SKM-1 treated with dmso at 0.1 percent for 144 hours (cell line): Measurements from ENCODE around the gene KBTBD4.

Experiments used
- DNase-seq: peaks from one replicate; lab custom pipeline; 2025; ENCODE audit not compliant: unreplicated experiment; lab: John Stamatoyannopoulos, UW

The KBTBD4 gene

GRCh38 chr11:47578524-47579494 lies at the start of gene KBTBD4, which contains the start of gene NDUFS3:
Gene KBTBD4 (minus strand): TSS chr11:47578970. CDS start chr11:47578951, 19 bp downstream.
Gene NDUFS3 (plus strand): TSS chr11:47579074. CDS start chr11:47579092, 18 bp downstream.
- DNase-seq: peak; percentile 80

DNA sequence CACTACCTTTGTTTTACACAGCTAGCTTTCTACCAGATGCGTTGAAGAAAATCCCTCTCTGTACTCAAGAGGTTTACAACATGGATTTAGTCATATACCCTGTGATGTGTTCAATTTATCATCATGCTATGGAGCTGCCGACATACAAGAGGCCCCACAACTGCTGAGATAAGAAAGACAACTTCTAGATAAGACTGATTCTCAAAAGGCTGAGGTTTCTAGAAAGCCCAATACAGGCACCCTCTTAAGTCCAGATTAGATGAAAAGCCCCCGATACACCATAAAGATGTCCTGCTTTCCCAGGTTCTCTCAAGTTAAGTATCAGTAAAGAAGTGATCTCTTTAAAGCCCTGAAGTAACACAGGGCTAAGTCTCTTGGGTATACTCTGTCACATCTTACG lies 49.3 kb upstream of the KBTBD4 start:
- no peak for DNase-seq

GRCh38 chr11:47626234-47626633 lies 47.5 kb upstream of the KBTBD4 start:
- DNase-seq: no peak

GRCh38 chr11:47620836-47621378 lies 42.1 kb upstream of the KBTBD4 start:
- no peak for DNase-seq

DNA sequence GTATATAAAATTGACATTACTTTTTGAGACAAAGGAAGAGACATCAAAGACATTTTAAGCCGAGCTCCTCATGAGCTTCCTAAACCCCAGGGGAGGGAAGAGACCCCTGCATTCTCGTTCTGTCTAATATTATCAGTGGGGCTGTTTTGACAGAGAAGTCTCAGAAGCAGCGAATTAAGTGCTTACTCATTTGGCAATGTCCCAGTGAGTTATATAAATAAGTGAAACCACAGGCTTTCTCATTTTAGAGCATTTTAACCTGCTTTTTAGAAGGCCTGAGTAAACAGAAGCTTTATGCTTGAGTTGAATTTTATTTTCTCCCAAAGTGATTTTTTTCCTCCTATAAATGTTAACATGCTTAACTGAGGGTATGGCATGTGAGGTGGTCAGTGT lies 38.6 kb upstream of the KBTBD4 start:
- no peak for DNase-seq

- DNase-seq: peak; percentile 53
Observed at GRCh38 chr11:47616726-47617416, 38.1 kb upstream of the KBTBD4 start.

GRCh38 chr11:47615249-47615648 lies 36.5 kb upstream of the KBTBD4 start:
- DNase-seq: no peak

- DNase-seq: peak; percentile 69
Observed at GRCh38 chr11:47611348-47611794, 32.6 kb upstream of the KBTBD4 start.

- DNase-seq: no peak
Observed at GRCh38 chr11:47609675-47610074, 30.9 kb upstream of the KBTBD4 start.

DNA sequence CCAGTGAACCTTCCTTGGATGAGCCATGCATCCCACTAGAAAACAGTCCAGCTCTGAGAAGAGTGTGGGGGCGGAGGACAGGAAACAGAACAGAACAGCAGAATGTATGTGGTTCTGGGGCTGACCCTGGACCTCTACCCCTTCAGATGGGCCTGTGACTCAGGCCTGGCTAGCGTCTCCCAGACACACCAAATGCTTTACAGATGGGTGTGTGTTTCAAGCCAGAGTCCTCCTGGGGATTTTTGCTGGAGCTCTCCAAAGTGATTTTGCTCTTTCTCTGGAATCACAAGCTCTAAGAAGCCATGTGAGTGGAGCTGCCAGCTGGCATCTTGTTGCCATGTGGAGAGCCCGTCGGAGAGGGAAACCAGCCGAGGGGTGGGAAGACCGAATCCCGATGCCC lies 28.6 kb upstream of the KBTBD4 start:
- DNase-seq: no peak

DNA sequence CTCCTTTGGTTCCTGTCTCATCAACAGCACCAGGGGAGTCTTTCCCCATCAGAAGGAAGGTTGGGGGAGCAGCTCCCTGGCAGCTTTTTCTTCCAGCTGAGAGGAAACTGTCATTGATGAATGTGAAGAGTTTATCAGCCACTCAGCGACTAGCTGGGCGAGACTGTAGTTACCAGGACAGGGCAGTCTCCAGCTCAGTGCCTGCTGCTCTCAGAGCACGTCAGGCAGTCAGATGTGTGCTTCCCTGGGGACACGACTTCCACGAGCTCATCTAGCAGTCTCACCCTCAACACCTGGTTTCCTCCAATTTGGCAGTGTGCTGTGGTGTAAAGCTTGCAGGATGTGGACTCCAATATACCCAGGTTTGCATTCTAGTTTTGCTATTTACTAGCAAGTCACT lies 28.0 kb upstream of the KBTBD4 start:
- DNase-seq: no peak

DNA sequence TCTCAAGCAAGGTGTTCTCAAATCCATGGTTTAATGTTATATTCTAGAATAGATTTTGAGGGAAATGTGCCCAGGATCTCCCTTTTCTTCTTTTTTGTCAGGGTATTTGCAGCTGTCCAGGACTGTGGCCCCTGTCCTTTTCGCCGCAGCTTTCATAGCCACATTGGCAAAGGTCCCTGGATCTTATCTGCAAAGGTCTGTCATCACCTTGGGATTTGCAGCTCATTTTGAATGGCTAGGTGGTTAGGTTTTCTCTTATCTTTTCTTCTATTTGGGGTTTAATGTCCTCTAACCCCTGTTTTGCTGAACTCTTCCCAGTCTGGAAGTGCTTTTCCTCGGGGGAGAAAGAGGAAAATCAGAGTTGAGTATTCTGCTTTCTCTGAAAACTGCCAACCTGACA lies 27.2 kb upstream of the KBTBD4 start:
- DNase-seq: no peak

DNA sequence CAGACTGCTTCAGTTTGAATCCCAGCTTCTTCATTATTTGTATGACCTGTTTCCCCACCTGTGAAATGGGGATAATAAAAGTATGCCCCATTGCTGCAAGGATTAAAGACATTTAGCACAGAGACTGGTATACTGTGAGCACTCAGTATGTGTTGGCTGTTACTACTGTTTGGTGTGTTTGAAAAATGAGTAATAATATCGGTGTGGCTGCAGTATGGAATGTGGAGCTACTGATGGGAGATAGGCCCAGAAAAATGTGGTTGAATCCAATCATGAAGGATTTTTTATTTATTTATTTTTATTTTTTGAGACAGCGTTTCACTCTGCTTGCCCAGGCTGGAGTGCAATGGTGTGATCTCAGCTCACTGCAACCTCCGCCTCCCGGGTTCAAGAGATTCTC lies 24.5 kb upstream of the KBTBD4 start:
- DNase-seq: no peak

- DNase-seq: no peak
Observed at GRCh38 chr11:47599902-47600301, 21.1 kb upstream of the KBTBD4 start.

DNA sequence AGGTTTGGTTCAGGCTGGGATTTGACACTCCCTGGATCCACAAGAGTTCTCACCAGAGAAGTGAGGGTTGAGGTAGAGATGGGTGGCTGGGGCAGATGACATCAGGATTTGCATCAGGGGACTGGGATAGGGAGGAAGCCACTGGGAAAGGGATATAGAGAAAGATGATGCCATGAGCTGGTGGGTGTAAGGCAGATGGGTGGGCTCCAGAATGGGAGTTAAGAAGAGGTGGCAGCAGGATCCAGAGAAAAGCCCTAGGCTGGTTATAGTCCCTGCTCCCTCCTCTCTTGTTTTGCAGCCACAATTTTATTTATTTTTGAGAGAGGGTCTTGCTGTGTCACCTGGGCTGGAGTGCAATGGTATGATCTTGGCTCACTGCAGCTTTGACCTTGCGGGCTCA lies 17.2 kb upstream of the KBTBD4 start:
- DNase-seq: no peak

- DNase-seq: no peak
Observed at GRCh38 chr11:47595029-47595428, 16.3 kb upstream of the KBTBD4 start.

DNA sequence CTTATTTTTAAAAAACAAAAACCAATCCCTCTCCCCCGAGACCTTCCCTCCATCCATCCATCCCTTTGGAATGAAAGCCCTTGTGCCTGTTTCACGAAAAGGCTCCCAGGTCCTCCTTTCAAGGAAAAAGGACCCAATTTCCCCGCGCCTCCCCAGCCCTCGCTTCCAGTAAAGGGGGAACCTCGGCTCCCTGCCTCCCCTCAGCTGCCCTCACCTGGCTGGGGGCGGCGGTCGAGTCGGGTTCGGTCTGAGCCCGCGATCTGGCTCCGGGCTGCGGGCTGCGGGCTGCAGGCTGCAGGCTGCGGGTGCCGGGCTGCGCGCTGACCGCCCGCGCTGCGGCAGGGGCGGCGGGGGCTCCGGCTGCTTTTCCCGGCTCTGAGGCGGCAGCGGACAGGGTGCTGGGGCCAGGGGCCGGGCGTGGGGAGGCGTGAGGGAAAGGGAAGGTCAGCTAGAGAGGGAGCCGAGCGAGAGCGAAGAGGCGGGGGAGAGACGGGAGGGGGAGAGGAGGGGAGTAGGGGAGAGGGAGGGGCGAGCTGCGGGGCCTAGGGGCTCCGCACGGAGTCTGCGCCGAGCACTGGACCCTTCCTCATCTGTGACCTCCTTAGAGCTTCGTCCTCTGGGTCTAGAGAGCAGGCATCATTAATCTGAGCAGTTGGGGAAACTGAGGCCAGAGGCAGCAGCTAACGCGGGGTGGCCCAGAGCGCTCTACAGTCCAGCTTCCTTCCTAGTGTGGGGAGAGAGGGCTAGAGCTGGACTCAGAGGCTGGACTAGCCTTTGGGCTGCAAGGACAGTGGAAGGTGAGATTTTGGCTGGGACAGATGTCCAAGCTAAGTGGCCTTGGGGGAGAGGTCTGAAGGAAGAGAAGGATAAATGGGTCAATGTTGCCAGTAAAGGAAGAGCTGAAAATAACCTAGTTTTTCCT lies 15.4 kb upstream of the KBTBD4 start, which contains the start of gene C1QTNF4:
C1QTNF4 (minus strand) TSS at position 478 of the 922 bp plus-strand sequence. CDS start 3,601 bp downstream, outside the sequence.
- no peak for DNase-seq

DNA sequence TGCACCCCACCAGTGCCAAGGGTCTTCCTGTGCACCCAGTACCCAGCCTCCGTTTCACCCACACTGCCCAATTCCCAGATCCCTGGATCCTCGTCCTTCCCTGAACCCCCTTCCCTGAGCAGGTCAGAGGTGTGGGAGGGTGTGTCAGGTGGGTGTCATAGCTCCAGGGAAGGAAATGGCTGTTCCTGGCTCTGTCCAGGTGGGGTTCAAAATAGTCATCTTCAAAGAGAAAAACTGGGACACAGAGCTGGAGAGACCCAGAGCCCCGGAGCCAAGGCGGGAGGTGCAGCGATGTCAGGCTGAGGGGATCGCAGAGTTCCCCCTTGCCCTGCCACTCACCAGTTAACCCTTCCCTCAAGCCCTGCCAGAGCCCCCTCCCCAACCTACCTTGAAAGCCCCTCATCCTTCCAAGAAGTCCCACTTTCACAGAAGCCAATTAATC lies 14.7 kb upstream of the KBTBD4 start:
- DNase-seq: no peak

DNA sequence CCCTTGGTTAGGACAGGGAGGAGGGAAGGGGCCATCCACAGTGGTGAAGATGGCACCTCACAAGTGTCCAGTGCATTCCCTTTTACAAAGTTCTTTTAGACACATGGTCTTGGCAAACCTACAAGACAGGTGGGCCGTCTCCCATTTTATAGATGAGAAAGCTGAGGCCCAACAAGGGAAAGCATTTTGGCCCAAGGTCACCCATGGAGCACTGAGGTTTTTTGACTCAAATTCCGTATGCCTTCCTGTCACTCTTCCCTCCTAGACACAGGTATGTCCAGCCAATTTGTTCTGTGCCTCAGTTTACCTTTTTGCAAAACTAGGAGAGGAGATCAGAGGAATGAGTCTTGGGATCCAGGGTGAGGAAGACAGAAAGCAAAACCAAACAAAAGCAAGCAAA lies 14.2 kb upstream of the KBTBD4 start:
- DNase-seq: no peak

- no peak for DNase-seq
Observed at GRCh38 chr11:47592251-47592650, 13.5 kb upstream of the KBTBD4 start.
